ENCODE measurements around the gene UNC5C. TPM values are rescaled to one million over a fixed set of nuclear protein-coding genes. Genes with fewer than 3 reads are reported as not detected.
A peak's percentile ranks its signal among the peaks of the same experiment; 100 is the strongest.

The UNC5C gene
- total and polyA plus RNA-seq, 2 donors (not counting 1 experiment from before 2014, with no cell fraction given) = 2.0 to 11.6 TPM

GRCh38 chr4:95170176-95170575 lies 378.6 kb downstream of the UNC5C start:
- Histone ChIP-seq H3K36me3 (ENCODE audit: control insufficient read depth, insufficient read depth, low read length) (no peaks in the 10 kb centered on the region), H3K4me1 (ENCODE audit: control insufficient read depth, extremely low read depth, insufficient read depth, low read length) (no peaks in the 10 kb centered on the region), H2AFZ (ENCODE audit: low read length) (no peak overlapping the region), H3K9ac (ENCODE audit: insufficient read depth, low read length) (no peak overlapping the region), H3K27ac (ENCODE audit: insufficient read depth, low read length) (no peak overlapping the region), H4K20me1 (ENCODE audit: control insufficient read depth, extremely low read depth, insufficient read depth, low read length) (no peaks in the 10 kb centered on the region), H3K4me2 (ENCODE audit: extremely low read depth, insufficient read depth, low read length) (no peak overlapping the region), H3K4me3 (replicated peaks in 1 of 4; ENCODE audit: control extremely low read depth in 1 of 4, insufficient read depth in 1 of 4, low read depth in 3 of 4, low read length in 4 of 4) (no peak overlapping the region), H3K27me3 (ENCODE audit: control insufficient read depth, insufficient read depth, low read length) (no peaks in the 10 kb centered on the region), H3K9me3 (ENCODE audit: control insufficient read depth, insufficient read depth, low read depth, low read length) (no peaks in the 10 kb centered on the region), H3K79me2 (ENCODE audit: control insufficient read depth, insufficient read depth, low read length) (no peaks in the 10 kb centered on the region)
- TF ChIP-seq EZH2 (IDR thresholded peaks at IDR 0.05; ENCODE audit: low read length, missing control alignments) (no peak), CTCF (conservative IDR thresholded peaks at IDR 0.05 in 1 of 2, IDR thresholded peaks at IDR 0.05 in 1 of 2; ENCODE audit: low read depth in 1 of 2, low read length in 2 of 2) (no peak)
- no peak for DNase-seq (ENCODE audit: low read depth in 2 of 2)

GRCh38 chr4:95167805-95168204 lies 381.0 kb downstream of the UNC5C start:
- no peaks in the 10 kb centered on the region for H3K9me3 ChIP-seq (ENCODE audit: control insufficient read depth, insufficient read depth, low read depth, low read length)
- H3K27me3 ChIP-seq (ENCODE audit: control insufficient read depth, insufficient read depth, low read length) = no peaks in the 10 kb centered on the region
- H3K4me1 ChIP-seq (ENCODE audit: control insufficient read depth, extremely low read depth, insufficient read depth, low read length) = no peaks in the 10 kb centered on the region
- H3K36me3 ChIP-seq (ENCODE audit: control insufficient read depth, insufficient read depth, low read length) = no peaks in the 10 kb centered on the region
- no peak overlapping the region for H3K27ac ChIP-seq (ENCODE audit: insufficient read depth, low read length)
- no peak for DNase-seq (ENCODE audit: low read depth in 2 of 2)
- no peak overlapping the region for H3K4me2 ChIP-seq (ENCODE audit: extremely low read depth, insufficient read depth, low read length)
- no peaks in the 10 kb centered on the region for H3K79me2 ChIP-seq (ENCODE audit: control insufficient read depth, insufficient read depth, low read length)
- H3K9ac ChIP-seq (ENCODE audit: insufficient read depth, low read length) = no peak overlapping the region
- no peak overlapping the region for H2AFZ ChIP-seq (ENCODE audit: low read length)
- no peak overlapping the region for H3K4me3 ChIP-seq (replicated peaks in 1 of 4; ENCODE audit: control extremely low read depth in 1 of 4, insufficient read depth in 1 of 4, low read depth in 3 of 4, low read length in 4 of 4)
- TF ChIP-seq CTCF (conservative IDR thresholded peaks at IDR 0.05 in 1 of 2, IDR thresholded peaks at IDR 0.05 in 1 of 2; ENCODE audit: low read depth in 1 of 2, low read length in 2 of 2) (no peak), EZH2 (IDR thresholded peaks at IDR 0.05; ENCODE audit: low read length, missing control alignments) (no peak)
- no peaks in the 10 kb centered on the region for H4K20me1 ChIP-seq (ENCODE audit: control insufficient read depth, extremely low read depth, insufficient read depth, low read length)

- Histone ChIP-seq H3K4me1 (ENCODE audit: control insufficient read depth, extremely low read depth, insufficient read depth, low read length) (no peaks in the 10 kb centered on the region), H3K9ac (ENCODE audit: insufficient read depth, low read length) (no peak overlapping the region), H3K4me3 (replicated peaks in 1 of 4; ENCODE audit: control extremely low read depth in 1 of 4, insufficient read depth in 1 of 4, low read depth in 3 of 4, low read length in 4 of 4) (no peak overlapping the region), H3K79me2 (ENCODE audit: control insufficient read depth, insufficient read depth, low read length) (no peaks in the 10 kb centered on the region), H3K36me3 (ENCODE audit: control insufficient read depth, insufficient read depth, low read length) (no peaks in the 10 kb centered on the region), H4K20me1 (ENCODE audit: control insufficient read depth, extremely low read depth, insufficient read depth, low read length) (no peaks in the 10 kb centered on the region), H3K4me2 (ENCODE audit: extremely low read depth, insufficient read depth, low read length) (no peak overlapping the region), H3K27ac (ENCODE audit: insufficient read depth, low read length) (no peak overlapping the region), H2AFZ (ENCODE audit: low read length) (no peak overlapping the region), H3K9me3 (ENCODE audit: control insufficient read depth, insufficient read depth, low read depth, low read length) (no peaks in the 10 kb centered on the region), H3K27me3 (ENCODE audit: control insufficient read depth, insufficient read depth, low read length) (no peaks in the 10 kb centered on the region)
- DNase-seq (ENCODE audit: low read depth in 2 of 2) = peak; percentile 68 to 81
- TF ChIP-seq CTCF (conservative IDR thresholded peaks at IDR 0.05 in 1 of 2, IDR thresholded peaks at IDR 0.05 in 1 of 2; ENCODE audit: low read depth in 1 of 2, low read length in 2 of 2) (peak; percentile 46 to 53), EZH2 (IDR thresholded peaks at IDR 0.05; ENCODE audit: low read length, missing control alignments) (no peak)
Observed at GRCh38 chr4:95165926-95166524, 382.7 kb downstream of the UNC5C start.

Measured in fibroblast of lung (primary cell).